Right lobe of liver (tissue), 6 donors: Measurements from ENCODE around the gene CLSTN3. TPM values are rescaled to one million over a fixed set of nuclear protein-coding genes. Genes with fewer than 3 reads are reported as not detected.
A peak's percentile ranks its signal among the peaks of the same experiment; 100 is the strongest.

Source experiments
- ATAC-seq, 4 donors: fragments of 200-7000 bp; cut with Tn5 transposase; one replicate each; pipeline ENCODE4 v1.9.1; 2020; ENCODE audit warnings: mild to moderate bottlenecking in 4 of 4, moderate library complexity in 4 of 4
- DNase-seq, 3 donors: peaks; one replicate each; pipeline ENCODE4 v3.0.0-alpha.2; 2020
- H3K27ac ChIP-seq, 3 donors: fragments of 200-600 bp; one replicate each; pipeline ENCODE4 v1.8.0; 2022
- H3K27me3 ChIP-seq, 2 donors: fragments of 200-600 bp; one replicate each; pipeline ENCODE4 v1.8.0; 2022
- H3K36me3 ChIP-seq, 4 donors: fragments of 200-600 bp; sonication (generic) in 1 of 4; one replicate each; pipeline versions ENCODE4 v1.5.1 to v1.8.0; 2017 to 2022; ENCODE audit warnings: control low read depth in 1 of 4
- H3K4me1 ChIP-seq, 4 donors: fragments of 200-600 bp; sonication (generic) in 1 of 4; one replicate each; pipeline versions ENCODE4 v1.5.1 to v1.8.0; 2017 to 2022; ENCODE audit warnings: control low read depth in 1 of 4
- H3K4me3 ChIP-seq, 3 donors: fragments of 200-600 bp; one replicate each; pipeline ENCODE4 v1.8.0; 2022
- H3K9me3 ChIP-seq, 4 donors: fragments of 200-600 bp; sonication (generic) in 1 of 4; one replicate each; pipeline versions ENCODE4 v1.5.1 to v1.8.0; 2017 to 2022; ENCODE audit warnings: control low read depth in 1 of 4
- CTCF ChIP-seq, 4 donors: fragments of 200-600 bp in 3 of 4; fragments of 450-650 bp in 1 of 4; IDR thresholded peaks; one replicate each; pipeline versions ENCODE4 v1.5.1 to v1.8.0; 2016 to 2022; ENCODE audit warnings: antibody characterized with exemption in 4 of 4, mild to moderate bottlenecking in 2 of 4
- POLR2A ChIP-seq: fragments of 450-650 bp; IDR thresholded peaks from one replicate; pipeline ENCODE4 v1.6.1; 2017; ENCODE audit warnings: antibody characterized with exemption, mild to moderate bottlenecking
- WGBS: methylation state at CpG from one replicate; pipeline ENCODE4 v1.1.6; 2018; ENCODE audit warnings: low coverage, low lambda C conversion rate; ENCODE audit not compliant: insufficient coverage; ENCODE audit errors: missing lambda C conversion rate; 5-methylcytosine and 5-hydroxymethylcytosine counted together
- intact Hi-C, 2 donors: fragments of 100-400 bp; cut with DNase I; formaldehyde crosslinking; loops; one replicate each; pipeline versions ENCODE4 v1.11.2 to v1.14.1; 2022
- total RNA-seq, 6 experiments: library from RNA; depleted of rRNA in 2 of 6; stranded (reverse); fragments of >200 nt in 2 of 6; fragmentation: NEBNext Ultra II Directional in 3 of 6; extraction: Animal tissue kit (Norgen Biotek cat#: 25700) in 3 of 6; gene quantifications; one replicate each; pipeline versions ENCODE4 v1.1.0 to v1.2.4, GENCODE V29; 2016 to 2023
- donor health status: DM: no; HTN: yes; CAD: no.
- donor health status: DM: no; HTN: no; CAD: no.
- donor health status: DM: no; HTN: no; CAD: no.
- donor health status: DM: no; HTN: yes; CAD: no.
- donor health status: DM: no; HTN: yes; CAD: no.

CLSTN3 gene
- total RNA-seq, 6 experiments from 2014 or later: 38.9 to 55.2 (median 43.1) TPM

GRCh38 chr12:7137908-7138307, 7.7 kb downstream of the CLSTN3 start:
- Histone ChIP-seq H3K27ac (no peak overlapping the region), H3K36me3 (peaks cover 0 to 54% (median 15%) of the 10 kb centered on the region in 4 donors), H3K9me3 (no peaks in the 10 kb centered on the region), H3K27me3 (no peaks in the 10 kb centered on the region), H3K4me3 (no peak overlapping the region), H3K4me1 (peaks cover 0 to 8% (median 0%) of the 10 kb centered on the region in 4 donors)
- TF ChIP-seq CTCF (IDR thresholded peaks at IDR 0.05) (no peak), POLR2A (no peak)
- intact Hi-C loops: no loop called here
- DNase-seq (no peak), ATAC-seq (no peak)
- no CpG with 5 or more reads among the region's 4 CpGs for WGBS

GRCh38 chr12:7139200-7139599, 9.0 kb downstream of the CLSTN3 start:
- H3K4me1 ChIP-seq: peaks cover 0 to 21% (median 0%) of the 10 kb centered on the region in 4 donors
- DNase-seq (no peak), ATAC-seq (no peak)
- no peak overlapping the region for H3K27ac ChIP-seq
- H3K4me3 ChIP-seq: no peak overlapping the region
- no peaks in the 10 kb centered on the region for H3K9me3 ChIP-seq
- H3K27me3 ChIP-seq: no peaks in the 10 kb centered on the region
- 92% methylated on average over 2 of the region's 2 CpGs for WGBS
- TF ChIP-seq POLR2A (no peak), CTCF (IDR thresholded peaks at IDR 0.05) (no peak)
- intact Hi-C loops: no loop called here
- H3K36me3 ChIP-seq: peaks cover 0 to 46% (median 15%) of the 10 kb centered on the region in 4 donors

- H3K27me3 ChIP-seq: no peaks in the 10 kb centered on the region
- DNase-seq (no peak), ATAC-seq (no peak)
- H3K36me3 ChIP-seq: peaks cover 0 to 32% (median 9%) of the 10 kb centered on the region in 4 donors
- H3K4me3 ChIP-seq: no peak overlapping the region
- H3K27ac ChIP-seq: no peak overlapping the region
- no peaks in the 10 kb centered on the region for H3K9me3 ChIP-seq
- WGBS: 84% methylated on average over 4 of the region's 7 CpGs
- H3K4me1 ChIP-seq: peaks cover 0 to 32% (median 1%) of the 10 kb centered on the region in 4 donors
- intact Hi-C loops: no loop called here
- TF ChIP-seq POLR2A (no peak), CTCF (IDR thresholded peaks at IDR 0.05) (no peak)
Observed at GRCh38 chr12:7141351-7142005, 11.3 kb downstream of the CLSTN3 start.

- intact Hi-C loops: no loop called here
- H3K4me3 ChIP-seq: no peak overlapping the region
- H3K27ac ChIP-seq: no peak overlapping the region
- DNase-seq (peak in 1 of 3 donors; percentile 5), ATAC-seq (peak; percentile 69 to 75 (median 72))
- no peaks in the 10 kb centered on the region for H3K9me3 ChIP-seq
- 40% methylated on average over 1 of the region's 5 CpGs for WGBS
- H3K4me1 ChIP-seq: peaks cover 0 to 39% (median 2%) of the 10 kb centered on the region in 4 donors
- TF ChIP-seq POLR2A (no peak), CTCF (IDR thresholded peaks at IDR 0.05) (peak; percentile 60 to 73 (median 70))
- H3K36me3 ChIP-seq: peaks cover 0 to 29% (median 9%) of the 10 kb centered on the region in 4 donors
- no peaks in the 10 kb centered on the region for H3K27me3 ChIP-seq
Observed at GRCh38 chr12:7142056-7142644, 12.0 kb downstream of the CLSTN3 start.
